ENCODE measurements around the gene PPA1.
A peak's percentile ranks its signal among the peaks of the same experiment; 100 is the strongest.
"Not testable (repeated sequence)": the region's sequence is repeated elsewhere in the genome, so short reads cannot be mapped to it uniquely, and the experiment has no call there.

The PPA1 gene

GRCh38 chr10:70183304-70183703 is 49.9 kb downstream of the PPA1 start:
- ATAC-seq = no peak
- no peak for TF ChIP-seq CSRNP3 (CRISPR knock-in tag; IDR thresholded peaks at IDR 0.05)
- no peak for TF ChIP-seq ZFP30 (CRISPR knock-in tag; IDR thresholded peaks at IDR 0.05)
- TF ChIP-seq, protein P1, sequence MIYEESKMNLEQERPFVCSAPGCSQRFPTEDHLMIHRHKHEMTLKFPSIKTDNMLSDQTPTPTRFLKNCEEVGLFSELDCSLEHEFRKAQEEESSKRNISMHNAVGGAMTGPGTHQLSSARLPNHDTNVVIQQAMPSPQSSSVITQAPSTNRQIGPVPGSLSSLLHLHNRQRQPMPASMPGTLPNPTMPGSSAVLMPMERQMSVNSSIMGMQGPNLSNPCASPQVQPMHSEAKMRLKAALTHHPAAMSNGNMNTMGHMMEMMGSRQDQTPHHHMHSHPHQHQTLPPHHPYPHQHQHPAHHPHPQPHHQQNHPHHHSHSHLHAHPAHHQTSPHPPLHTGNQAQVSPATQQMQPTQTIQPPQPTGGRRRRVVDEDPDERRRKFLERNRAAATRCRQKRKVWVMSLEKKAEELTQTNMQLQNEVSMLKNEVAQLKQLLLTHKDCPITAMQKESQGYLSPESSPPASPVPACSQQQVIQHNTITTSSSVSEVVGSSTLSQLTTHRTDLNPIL (CRISPR knock-in tag; IDR thresholded peaks at IDR 0.05; ENCODE audit: low read depth) = no peak
- TF ChIP-seq CSDC2 (CRISPR knock-in tag; IDR thresholded peaks at IDR 0.05) = no peak
- no peak for TF ChIP-seq ARNTL (CRISPR knock-in tag; IDR thresholded peaks at IDR 0.05; ENCODE audit: borderline replicate concordance, low read depth)
- no peak for TF ChIP-seq ZNF8 (CRISPR knock-in tag; IDR thresholded peaks at IDR 0.05)
- TF ChIP-seq TOX (CRISPR knock-in tag; IDR thresholded peaks at IDR 0.05; ENCODE audit: borderline replicate concordance) = no peak
- TF ChIP-seq ZC3H10 (CRISPR knock-in tag; IDR thresholded peaks at IDR 0.05) = no peak
- TF ChIP-seq ZNF70 (CRISPR knock-in tag; IDR thresholded peaks at IDR 0.05) = no peak
- no peak for TF ChIP-seq SNAI2 (CRISPR knock-in tag; IDR thresholded peaks at IDR 0.05)

GRCh38 chr10:70179209-70179608 is 54.0 kb downstream of the PPA1 start:
- not testable (repeated sequence) for ATAC-seq

DNA sequence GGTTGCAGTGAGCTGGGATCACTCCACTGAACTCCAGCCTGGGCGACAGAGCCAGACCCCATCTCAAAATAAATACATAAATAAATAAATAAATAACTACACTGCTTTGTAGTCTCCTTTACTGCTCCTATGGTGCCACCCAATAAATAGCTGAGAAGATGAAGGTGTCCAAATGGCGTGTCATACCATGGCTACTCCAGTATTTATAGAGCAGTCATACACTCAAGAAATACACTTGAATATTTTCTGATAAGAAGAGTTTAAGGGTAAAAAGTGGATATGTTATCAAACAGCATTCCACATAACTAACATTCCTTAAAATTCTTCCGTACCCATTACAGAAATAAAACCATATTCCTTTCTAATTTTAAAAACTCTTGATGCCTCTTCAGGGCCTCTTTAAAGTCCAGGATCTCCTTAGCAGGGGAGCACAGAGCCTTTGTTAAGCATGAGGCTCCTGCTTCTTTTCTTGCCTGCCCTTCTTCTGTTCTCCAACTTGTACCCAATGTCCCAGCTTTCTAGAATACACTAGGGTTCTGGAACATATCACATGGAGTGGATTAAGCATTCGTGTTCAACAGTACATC is 55.0 kb downstream of the PPA1 start:
- no peak for ATAC-seq
- no peak for TF ChIP-seq PPARA (CRISPR knock-in tag; IDR thresholded peaks at IDR 0.05; ENCODE audit: borderline replicate concordance)
- no peak for TF ChIP-seq TOX (CRISPR knock-in tag; IDR thresholded peaks at IDR 0.05; ENCODE audit: borderline replicate concordance)
- no peak for TF ChIP-seq CSDC2 (CRISPR knock-in tag; IDR thresholded peaks at IDR 0.05)

- no peak for TF ChIP-seq TOX (CRISPR knock-in tag; IDR thresholded peaks at IDR 0.05; ENCODE audit: borderline replicate concordance)
- no peak for TF ChIP-seq SNAI2 (CRISPR knock-in tag; IDR thresholded peaks at IDR 0.05)
- TF ChIP-seq CSDC2 (CRISPR knock-in tag; IDR thresholded peaks at IDR 0.05) = no peak
- TF ChIP-seq BACH2 (CRISPR knock-in tag; IDR thresholded peaks at IDR 0.05; ENCODE audit: borderline replicate concordance) = no peak
- peak; percentile 36; the same call in 1 of the 3 replicates for ATAC-seq
These were observed 56.8 kb downstream of the PPA1 start for GRCh38 chr10:70176441-70176840.

GRCh38 chr10:70175516-70175915 is 57.7 kb downstream of the PPA1 start:
- TF ChIP-seq GLIS3 (CRISPR knock-in tag; IDR thresholded peaks at IDR 0.05) = no peak
- no peak for TF ChIP-seq ISL1 (CRISPR knock-in tag; IDR thresholded peaks at IDR 0.05)
- ATAC-seq = no peak

- TF ChIP-seq ZFP3 (CRISPR knock-in tag; IDR thresholded peaks at IDR 0.05) (no peak), OSR1 (CRISPR knock-in tag; IDR thresholded peaks at IDR 0.05) (no peak), TOX (CRISPR knock-in tag; IDR thresholded peaks at IDR 0.05; ENCODE audit: borderline replicate concordance) (no peak), ZFP30 (CRISPR knock-in tag; IDR thresholded peaks at IDR 0.05) (no peak), TCF4 (CRISPR knock-in tag; IDR thresholded peaks at IDR 0.05; ENCODE audit: borderline replicate concordance) (no peak), ZNF70 (CRISPR knock-in tag; IDR thresholded peaks at IDR 0.05) (no peak), CSDC2 (CRISPR knock-in tag; IDR thresholded peaks at IDR 0.05) (no peak), SNAI2 (CRISPR knock-in tag; IDR thresholded peaks at IDR 0.05) (no peak), TSHZ2 (CRISPR knock-in tag; IDR thresholded peaks at IDR 0.05) (no peak), GLIS3 (CRISPR knock-in tag; IDR thresholded peaks at IDR 0.05) (no peak)
- ATAC-seq = no peak
These were observed 59.0 kb downstream of the PPA1 start for GRCh38 chr10:70174058-70174741.

Measured in SK-N-SH treated with all-trans-retinoic acid at 6 μM for 48 hours (cell line).